ENCODE data around the gene B4GALT5.
"Not testable (repeated sequence)": the region's sequence is repeated elsewhere in the genome, so short reads cannot be mapped to it uniquely, and the experiment has no call there.

Gene B4GALT5

DNA sequence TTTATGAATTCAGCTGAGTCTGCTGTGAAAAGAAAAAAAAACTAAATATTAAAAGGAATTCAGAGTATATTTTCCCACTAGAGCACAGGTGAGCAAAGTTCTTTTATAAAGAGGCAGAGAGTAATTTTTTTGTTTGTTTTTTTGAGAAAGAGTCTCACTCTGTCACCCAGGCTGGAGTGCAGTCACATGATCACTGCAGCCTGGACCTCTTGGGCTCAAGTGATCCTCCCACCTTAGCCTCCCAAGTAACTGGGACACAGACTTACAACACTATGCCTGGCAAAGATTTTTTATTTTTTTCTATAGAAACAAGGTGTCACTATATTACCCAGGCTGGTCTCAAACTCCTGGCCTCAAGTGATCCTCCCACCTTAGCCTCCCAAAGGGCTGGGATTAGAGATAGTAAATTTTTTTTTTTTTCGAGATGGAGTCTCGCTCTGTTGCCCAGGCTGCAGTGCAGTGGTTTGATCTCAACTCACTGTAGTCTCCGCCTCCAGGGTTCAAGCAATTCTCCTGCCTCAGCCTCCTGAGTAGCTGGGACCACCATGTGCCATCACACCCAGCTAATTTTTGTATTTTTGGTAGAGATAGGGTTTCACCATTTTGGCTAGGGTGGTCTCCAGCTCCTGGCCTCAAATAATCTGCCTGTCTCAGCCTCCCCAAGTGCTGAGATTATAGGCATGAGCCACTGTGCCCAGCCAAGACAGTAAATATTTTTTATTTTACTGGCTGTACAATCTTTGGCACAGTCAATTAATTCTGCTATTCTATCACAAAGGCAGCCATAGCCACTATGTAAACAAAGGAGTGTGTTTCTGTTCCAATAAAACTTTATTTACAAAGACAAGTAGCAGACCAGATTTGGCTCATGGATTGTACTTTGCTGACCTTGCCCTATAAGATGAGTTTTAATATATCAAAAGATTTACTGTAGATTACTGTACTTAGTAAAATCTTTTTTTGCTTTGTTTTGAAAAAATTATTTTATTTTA, 14.5 kb upstream of the B4GALT5 start:
- no peak for DNase-seq

- no peak for DNase-seq
Measured at GRCh38 chr20:49727478-49727877, 13.8 kb upstream of the B4GALT5 start.

DNA sequence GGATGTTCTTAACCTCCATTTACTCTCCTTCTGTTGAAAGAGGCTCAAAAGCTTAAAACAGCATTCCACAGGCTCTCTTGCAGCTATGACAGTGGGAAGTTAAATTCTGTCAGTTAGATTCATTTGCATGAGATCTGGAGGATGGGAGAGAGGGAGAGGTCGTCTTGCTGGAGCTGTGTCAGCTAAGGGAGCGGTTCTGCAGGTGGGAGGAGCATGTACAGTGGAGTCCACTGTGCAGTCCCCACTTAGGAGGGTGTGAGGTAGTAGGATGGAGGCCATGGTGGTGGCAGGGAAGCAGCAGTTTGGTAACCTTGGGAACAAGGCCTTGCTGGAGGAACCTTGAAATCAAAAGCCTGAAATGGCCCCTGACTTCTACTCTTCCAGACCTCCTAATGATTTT, 12.0 kb upstream of the B4GALT5 start:
- no peak for DNase-seq

DNA sequence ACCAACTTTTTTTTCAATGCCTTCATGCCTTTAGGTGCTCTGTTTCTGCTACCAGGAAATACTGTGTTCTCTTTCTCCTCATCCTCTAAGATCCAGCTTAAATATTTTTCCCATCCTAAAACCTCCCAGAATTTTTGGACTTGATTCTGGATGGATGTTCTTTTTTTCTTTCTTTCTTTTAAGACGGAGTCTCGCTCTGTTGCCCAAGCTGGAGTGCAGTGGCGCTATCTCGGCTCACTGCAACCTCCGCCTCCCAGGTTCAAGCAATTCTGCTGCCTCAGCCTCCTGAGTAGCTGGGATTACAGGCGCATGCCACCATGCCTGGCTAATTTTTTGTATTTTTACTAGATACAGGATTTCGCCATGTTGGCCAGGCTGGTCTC, 11.5 kb upstream of the B4GALT5 start:
- DNase-seq = not testable (repeated sequence)

DNA sequence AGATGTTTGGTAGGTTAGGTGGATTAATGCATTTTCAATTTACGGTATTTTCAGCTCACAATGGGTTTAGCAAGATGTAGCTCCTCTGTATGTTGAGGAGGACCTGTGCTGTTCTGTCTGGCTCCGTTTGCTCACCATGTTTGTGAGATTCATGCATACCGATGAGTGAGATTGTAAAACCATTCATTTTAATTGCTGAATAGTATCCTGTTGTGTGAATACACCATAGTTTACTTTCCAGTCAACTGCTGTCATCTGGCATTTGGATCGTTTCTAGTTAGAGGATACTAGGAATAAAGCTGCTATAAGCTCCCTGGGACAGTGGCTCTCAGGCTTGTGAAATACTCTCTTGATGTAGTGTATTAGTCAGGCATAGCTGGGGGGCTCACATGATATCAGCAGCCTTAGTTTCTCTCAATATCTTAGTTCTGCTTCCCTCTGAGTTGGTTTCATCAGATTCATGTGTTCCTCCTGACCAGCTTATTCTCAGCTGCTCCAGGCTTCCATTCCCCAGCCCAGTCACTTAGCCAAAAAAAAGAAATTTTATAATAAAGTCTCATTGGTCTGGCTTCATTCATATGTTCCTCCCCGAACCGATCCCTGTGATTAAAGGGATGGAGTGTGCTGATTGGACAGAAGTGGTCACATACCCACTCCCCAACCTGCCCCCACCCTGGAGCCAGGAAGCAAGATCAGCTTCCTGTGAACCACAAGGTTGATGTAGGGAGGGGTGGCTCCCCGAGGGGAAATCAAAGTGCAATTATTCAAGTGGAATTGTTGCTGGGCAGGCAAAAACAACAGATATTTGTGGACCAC, 10.9 kb upstream of the B4GALT5 start:
- DNase-seq = no peak

- not testable (repeated sequence) for DNase-seq
Measured at GRCh38 chr20:49723758-49724157, 10.1 kb upstream of the B4GALT5 start.

GRCh38 chr20:49721326-49721725, 7.6 kb upstream of the B4GALT5 start:
- not testable (repeated sequence) for DNase-seq

- DNase-seq = no peak
Measured at GRCh38 chr20:49715466-49715865, 1.8 kb upstream of the B4GALT5 start.

GRCh38 chr20:49712996-49713752, 504 bp downstream of the B4GALT5 start:
- peak; percentile 21 for DNase-seq

DNA sequence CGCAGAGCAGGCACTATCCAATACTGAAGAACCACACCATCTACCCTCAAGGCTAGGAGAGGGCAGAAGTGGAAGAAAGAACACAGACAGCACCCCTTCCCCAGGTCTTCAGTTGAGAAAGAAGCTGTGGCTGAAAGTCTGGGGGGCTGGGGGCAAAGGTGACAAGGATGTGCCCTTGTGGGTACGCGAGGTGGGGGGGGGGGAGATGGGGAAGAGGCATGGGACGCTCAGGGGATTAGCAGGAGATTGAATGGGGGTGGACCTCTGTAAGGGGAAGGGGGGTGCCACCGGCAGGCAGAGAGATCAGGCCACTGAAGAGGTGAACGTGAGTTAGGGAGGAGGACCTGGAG, 1.1 kb downstream of the B4GALT5 start:
- DNase-seq = no peak

GRCh38 chr20:49712118-49712517, 1.6 kb downstream of the B4GALT5 start:
- DNase-seq = no peak

DNA sequence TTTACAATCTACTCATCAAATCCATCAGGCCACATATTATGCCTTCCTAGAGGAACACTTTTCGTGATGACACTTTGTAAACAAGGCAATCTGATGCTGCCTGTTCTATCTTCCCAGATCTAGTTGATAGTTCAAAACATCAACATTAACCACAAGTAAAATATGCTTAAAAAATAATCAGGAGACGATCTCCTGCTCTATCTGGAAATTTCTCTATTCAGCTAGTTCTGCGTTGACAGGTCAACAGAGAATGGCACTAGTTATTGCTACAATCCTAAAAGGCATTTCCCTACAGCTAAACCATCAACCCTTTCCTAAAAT, 2.1 kb downstream of the B4GALT5 start:
- no peak for DNase-seq

DNA sequence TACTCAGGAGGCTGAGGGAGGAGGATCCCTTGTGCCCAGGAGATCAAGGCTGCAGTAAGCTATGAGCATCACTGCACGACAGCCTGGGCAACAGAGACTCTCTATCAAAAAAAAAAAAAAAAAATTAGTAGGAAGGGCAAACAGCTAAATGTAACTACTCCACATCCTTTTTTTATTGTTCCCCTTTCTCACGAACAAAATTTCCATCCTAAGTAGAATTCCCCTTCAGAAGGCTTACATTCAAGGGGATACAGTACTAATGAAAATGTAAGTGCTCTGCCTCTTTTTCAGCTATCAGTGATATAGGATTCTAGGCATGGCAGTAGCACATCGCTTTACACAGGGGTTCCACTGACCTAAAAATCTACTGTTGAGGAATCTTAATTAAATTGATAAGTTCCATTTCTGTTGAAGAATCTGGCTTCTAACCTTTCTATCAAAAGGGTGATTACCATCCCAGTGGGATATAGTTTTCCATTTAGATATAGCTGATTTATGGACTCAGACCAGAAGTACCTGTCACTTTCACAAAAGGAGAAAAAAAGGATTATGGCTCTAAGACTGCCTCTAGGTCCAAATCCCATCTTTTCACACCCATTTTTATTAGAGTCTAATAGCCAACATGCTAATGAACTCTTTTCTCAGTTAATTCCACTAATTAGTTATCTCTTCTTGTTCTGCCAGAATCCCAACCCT, 2.6 kb downstream of the B4GALT5 start:
- no peak for DNase-seq

- no peak for DNase-seq
Measured at GRCh38 chr20:49707118-49707517, 6.6 kb downstream of the B4GALT5 start.

DNA sequence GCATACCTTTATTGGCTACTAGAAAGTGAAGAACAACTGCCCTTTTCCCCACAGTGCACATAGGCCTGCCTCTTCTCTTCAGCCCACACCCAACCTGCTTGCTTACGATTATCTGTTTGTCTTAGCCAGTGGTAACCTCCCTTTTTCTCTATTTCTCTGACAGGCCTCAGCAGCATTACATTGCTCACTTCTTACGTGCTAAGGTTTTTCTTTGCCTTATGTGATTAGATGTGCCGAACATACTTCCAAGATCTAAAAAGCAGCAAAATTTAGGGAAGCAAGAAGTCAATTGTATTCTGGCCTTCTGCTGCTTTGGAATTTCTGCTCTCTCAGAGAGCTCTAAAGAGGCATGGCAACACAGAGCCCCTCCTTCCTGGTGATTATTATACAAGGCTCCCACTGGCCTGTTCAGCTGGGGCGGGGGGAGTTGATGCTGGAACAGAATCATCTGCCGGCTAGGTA, 7.0 kb downstream of the B4GALT5 start:
- DNase-seq = no peak

- not testable (repeated sequence) for DNase-seq
Measured at GRCh38 chr20:49705893-49706292, 7.8 kb downstream of the B4GALT5 start.

- no peak for DNase-seq
Measured at GRCh38 chr20:49705358-49705757, 8.3 kb downstream of the B4GALT5 start.

- DNase-seq = no peak
Measured at GRCh38 chr20:49704932-49705336, 8.7 kb downstream of the B4GALT5 start.

- DNase-seq = no peak
Measured at GRCh38 chr20:49701916-49702315, 11.8 kb downstream of the B4GALT5 start.

DNA sequence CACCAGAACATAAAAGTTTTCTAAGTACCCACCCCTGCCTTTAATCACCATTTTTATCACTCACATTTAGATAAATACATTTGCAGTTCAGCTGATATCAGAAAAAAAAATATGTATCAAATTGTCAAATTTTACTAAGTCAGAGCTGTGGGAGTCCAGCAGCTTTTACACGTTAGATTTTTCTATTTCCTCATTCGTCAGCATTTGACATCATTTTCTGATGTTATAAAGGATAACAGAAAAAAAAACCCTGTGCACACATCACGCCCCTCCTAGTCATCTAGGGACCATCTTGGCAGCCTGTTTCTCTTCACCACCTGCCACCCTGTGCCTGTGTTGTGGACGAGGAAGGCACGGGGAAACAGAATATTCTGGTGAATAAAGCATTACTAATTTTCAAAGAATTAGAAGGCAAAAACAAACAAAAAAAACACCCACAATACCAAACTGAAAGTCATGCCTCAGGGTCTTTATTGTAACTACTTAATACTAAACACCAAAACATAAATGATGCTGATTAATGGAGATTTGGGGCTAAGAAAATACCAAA, 12.4 kb downstream of the B4GALT5 start:
- no peak for DNase-seq

DNA sequence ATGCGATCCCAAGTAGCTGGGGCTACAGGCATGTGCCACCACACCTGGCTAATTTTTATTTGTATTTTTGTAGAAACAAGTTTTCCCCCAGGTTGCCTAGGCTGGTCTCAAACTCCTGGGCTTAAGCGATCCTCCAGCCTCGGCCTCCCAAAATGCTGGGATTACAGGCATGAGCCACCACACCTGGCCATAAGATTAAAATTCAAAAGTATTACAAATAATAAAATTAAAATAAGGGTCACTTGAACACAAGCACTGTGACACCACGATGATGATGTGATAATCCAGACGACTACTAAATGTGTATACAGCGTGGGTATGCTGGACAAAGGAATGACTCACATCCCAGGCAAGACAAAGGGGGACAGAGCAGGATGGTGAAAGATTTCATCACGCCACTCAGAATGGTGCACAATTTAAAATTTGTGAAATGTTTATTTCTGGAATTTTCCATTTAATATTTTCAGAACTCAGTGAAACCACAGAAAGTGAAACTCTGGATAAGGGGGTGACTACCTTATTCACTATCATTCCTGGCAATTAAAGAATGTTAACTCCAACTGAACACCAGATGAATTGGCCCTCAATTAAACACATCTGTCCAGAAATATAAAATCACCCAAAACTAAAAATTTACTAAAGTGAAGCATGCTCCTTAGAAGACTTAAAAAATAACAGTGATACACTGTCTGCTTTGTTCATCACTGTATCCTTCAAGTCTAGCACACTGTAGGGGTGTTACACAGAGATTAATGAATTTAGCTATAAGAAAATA, 13.1 kb downstream of the B4GALT5 start:
- no peak for DNase-seq
